B cell (primary cell): ENCODE data around the gene UBE2D1. TPM values are rescaled to one million over a fixed set of nuclear protein-coding genes. Genes with fewer than 3 reads are reported as not detected.
A peak's percentile ranks its signal among the peaks of the same experiment; 100 is the strongest.

Experiments
- ATAC-seq: fragments of 200-7000 bp; cut with Tn5 transposase; one replicate; pipeline ENCODE4 v1.10.0; 2021; ENCODE audit warnings: low read depth, mild to moderate bottlenecking, moderate number of reproducible peaks, moderate library complexity
- CTCF ChIA-PET: fragments of 350-600 bp; sonication (Branson Sonifier 250); formaldehyde crosslinking; loops from one replicate; lab custom pipeline; 2021; ENCODE audit warnings: antibody characterized with exemption, inconsistent platforms; lab: Charles Lee
- POLR2A ChIA-PET: fragments of 350-600 bp; sonication (Branson Sonifier 250); formaldehyde crosslinking; loops from one replicate; lab custom pipeline; 2021; ENCODE audit warnings: antibody characterized with exemption; lab: Charles Lee
- DNase-seq: peaks from one replicate; pipeline ENCODE4 v3.0.0; 2013
- H2AFZ ChIP-seq: 2 replicates; pipeline ENCODE4 v1.6.1; 2012; ENCODE audit warnings: mild to moderate bottlenecking, low read depth, low read length; ENCODE audit not compliant: insufficient read depth, poor library complexity, severe bottlenecking
- H3K27ac ChIP-seq, 2 donors: 1 replicate in 1 of 2; 2 replicates in 1 of 2; pipeline ENCODE4 v1.5.1; 2012 to 2013; ENCODE audit warnings: low read length in 2 of 2, mild to moderate bottlenecking in 2 of 2, moderate library complexity in 1 of 2
- H3K27me3 ChIP-seq, 4 experiments: fragments of 200-600 bp in 1 of 4; sonication (generic) in 1 of 4; replicated peaks in 1 of 4; 1 replicate in 2 of 4; 2 replicates in 2 of 4; pipeline versions ENCODE4 v1.6.1 to v1.7.0; 2013 to 2016; ENCODE audit warnings: low read length in 3 of 4, mild to moderate bottlenecking in 2 of 4, mixed read lengths in 1 of 4, moderate library complexity in 1 of 4; ENCODE audit not compliant: insufficient read depth in 4 of 4, control insufficient read depth in 3 of 4; ENCODE audit errors: control extremely low read depth in 1 of 4
- H3K36me3 ChIP-seq, 2 experiments: replicated peaks in 1 of 2; 1 replicate in 1 of 2; 2 replicates in 1 of 2; pipeline versions ENCODE4 v1.6.1 to v1.7.1; 2013; ENCODE audit warnings: low read length in 1 of 2; ENCODE audit not compliant: insufficient read depth in 2 of 2, control insufficient read depth in 1 of 2; ENCODE audit errors: control extremely low read depth in 1 of 2, extremely low read depth in 1 of 2
- H3K4me1 ChIP-seq, 2 donors: fragments of 200-600 bp in 1 of 2; sonication (generic) in 1 of 2; 1 replicate in 1 of 2; 2 replicates in 1 of 2; pipeline versions ENCODE4 v1.5.1 to v1.6.1; 2013 to 2017; ENCODE audit warnings: low read length in 2 of 2; ENCODE audit not compliant: control insufficient read depth in 2 of 2, insufficient read depth in 2 of 2
- H3K4me2 ChIP-seq: replicated peaks from 2 replicates; pipeline ENCODE3; 2012; ENCODE audit warnings: mild to moderate bottlenecking, low read depth, low read length; ENCODE audit not compliant: poor library complexity, severe bottlenecking
- H3K4me3 ChIP-seq, 5 experiments: fragments of 200-600 bp in 1 of 5; sonication (generic) in 1 of 5; 1 replicate in 3 of 5; 2 replicates in 2 of 5; pipeline versions ENCODE4 v1.5.1 to v1.7.0; 2011 to 2016; ENCODE audit warnings: low read length in 4 of 5, mild to moderate bottlenecking in 4 of 5, low read depth in 2 of 5, control low read depth in 1 of 5, moderate library complexity in 1 of 5; ENCODE audit not compliant: insufficient read depth in 1 of 5; ENCODE audit errors: control extremely low read depth in 1 of 5, extremely low read depth in 1 of 5
- H3K79me2 ChIP-seq: fragments of 200-600 bp; sonication (generic); one replicate; pipeline ENCODE4 v1.6.0; 2016; ENCODE audit warnings: low read length; ENCODE audit not compliant: control insufficient read depth, insufficient read depth
- H3K9ac ChIP-seq: fragments of 200-600 bp; sonication (generic); 2 replicates; pipeline ENCODE4 v1.6.1; 2017; ENCODE audit warnings: mild to moderate bottlenecking, low read length, moderate library complexity
- H3K9me3 ChIP-seq, 3 donors: one replicate each; pipeline versions ENCODE4 v1.6.1 to v1.7.1; 2013; ENCODE audit warnings: low read length in 2 of 3; ENCODE audit not compliant: control insufficient read depth in 2 of 3, insufficient read depth in 1 of 3; ENCODE audit errors: control extremely low read depth in 1 of 3
- H4K20me1 ChIP-seq: 2 replicates; pipeline ENCODE4 v1.6.0; 2012; ENCODE audit warnings: mild to moderate bottlenecking, low read length; ENCODE audit not compliant: insufficient read depth, control insufficient read depth, poor library complexity, severe bottlenecking
- H3K27ac Mint-ChIP-seq: one replicate; pipeline ENCODE4 v1.8.0; 2021; ENCODE audit warnings: mixed read lengths
- H3K27me3 Mint-ChIP-seq: one replicate; pipeline ENCODE4 v1.8.0; 2021; ENCODE audit warnings: mixed read lengths
- H3K4me1 Mint-ChIP-seq: one replicate; pipeline ENCODE4 v1.8.0; 2021; ENCODE audit warnings: mixed read lengths
- H3K4me3 Mint-ChIP-seq: one replicate; pipeline ENCODE4 v1.8.0; 2021; ENCODE audit warnings: mixed read lengths
- H3K9me3 Mint-ChIP-seq: one replicate; pipeline ENCODE4 v1.8.0; 2022; ENCODE audit warnings: mixed read lengths; ENCODE audit not compliant: insufficient read depth
- CTCF ChIP-seq: fragments of 200-600 bp; IDR thresholded peaks from one replicate; pipeline ENCODE4 v1.8.0; 2022; ENCODE audit warnings: antibody characterized with exemption, mild to moderate bottlenecking
- EZH2 ChIP-seq: IDR thresholded peaks from 2 replicates; pipeline ENCODE4 v1.6.1; 2012; ENCODE audit warnings: borderline replicate concordance, low read depth, mild to moderate bottlenecking, moderate library complexity, low read length; ENCODE audit not compliant: insufficient read depth, poor library complexity, severe bottlenecking
- WGBS: methylation state at CpG from one replicate; pipeline ENCODE4 v1.1.5; 2013; ENCODE audit warnings: missing lambda C conversion rate; ENCODE audit not compliant: insufficient coverage; 5-methylcytosine and 5-hydroxymethylcytosine counted together
- intact Hi-C: fragments of 100-400 bp; cut with micrococcal nuclease; formaldehyde crosslinking; loops from one replicate; pipeline ENCODE4 v1.10.0; 2022
- polyA minus RNA-seq: library from RNA; depleted of rRNA, polyadenylated mRNA; stranded (reverse); fragments of >200 nt; gene quantifications from 2 replicates; pipeline ENCODE4 v1.2.3, GENCODE V29; 2012
- polyA plus RNA-seq: library from polyadenylated mRNA; depleted of rRNA; stranded (reverse); fragments of >200 nt; gene quantifications from 2 replicates; pipeline ENCODE4 v1.2.3, GENCODE V29; 2012
- total RNA-seq, 2 donors: library from RNA; stranded (reverse); fragments of 120-200 nt in 1 of 2; gene quantifications; 1 replicate in 1 of 2; 2 replicates in 1 of 2; pipeline versions ENCODE4 v1.2.3 to v1.2.4, GENCODE V29; 2013 to 2022

Gene UBE2D1
- 12.6 and 13.5 TPM in 2 replicates for total RNA-seq
- total RNA-seq (2013): 13.0 TPM
- 8.5 and 15.9 TPM in 2 replicates for polyA plus RNA-seq
- 9.8 and 11.9 TPM in 2 replicates for polyA minus RNA-seq

DNA sequence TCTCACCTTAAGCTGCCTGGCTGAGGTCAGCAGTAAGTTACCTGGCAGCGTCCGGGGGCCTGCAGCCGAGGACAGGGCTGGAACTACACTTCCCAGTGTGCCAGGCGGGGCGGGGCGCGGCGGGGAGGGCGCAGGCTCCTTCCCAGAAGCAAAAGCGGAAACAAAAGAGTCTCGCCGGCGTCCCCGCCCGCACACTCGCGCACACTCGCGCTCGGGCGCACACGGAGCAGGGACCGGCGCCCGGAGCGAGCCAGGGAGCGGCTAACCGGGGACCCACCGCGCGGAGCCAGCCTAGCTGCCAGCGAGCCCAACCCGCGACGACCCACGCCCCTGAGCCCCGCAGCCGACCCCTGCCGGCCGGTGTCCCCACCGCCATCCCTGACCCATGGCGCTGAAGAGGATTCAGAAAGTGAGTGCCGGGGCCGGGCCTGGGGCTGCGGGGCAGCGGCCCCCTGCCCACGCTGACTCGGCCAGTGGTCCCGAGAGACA, at the start of gene UBE2D1:
Gene UBE2D1 (plus strand): TSS at position 190 of the 489 bp plus-strand sequence. CDS start 196 bp downstream, at position 386.
- Histone ChIP-seq H3K4me2 (peak within 1 kb of the TSS; percentile 88), H3K27me3 (no peaks in the 10 kb centered on the region), H3K9me3 (no peaks in the 10 kb centered on the region), H3K27ac (peak within 1 kb of the TSS; percentile 13 to 87), H3K79me2 (peaks cover 55% of the 10 kb centered on the region), H3K4me3 (peak within 1 kb of the TSS; percentile 77 to 96 (median 93)), H3K4me1 (peaks cover 13% of the 10 kb centered on the region in 2 donors), H3K36me3 (no peaks in the 10 kb centered on the region), H3K9ac (peak within 1 kb of the TSS; percentile 91), H4K20me1 (peaks cover 9% of the 10 kb centered on the region), H2AFZ (peak within 1 kb of the TSS; percentile 78)
- Mint-ChIP-seq H3K27me3 (no peaks in the 10 kb centered on the region), H3K4me1 (peaks cover 31% of the 10 kb centered on the region), H3K4me3 (peak within 1 kb of the TSS; percentile 96), H3K9me3 (no peaks in the 10 kb centered on the region), H3K27ac (peak within 1 kb of the TSS; percentile 91)
- intact Hi-C loops: loop anchor here (1.0 to 2.0 kb wide), 3 partner anchors 36 to 66 kb away; partner anchors contain the start of genes CISD1 and TFAM
- no peak for TF ChIP-seq EZH2
- TF ChIP-seq CTCF: no peak
- CTCF ChIA-PET: interaction anchor here (2.0 kb wide), 1 partner anchor 50 kb away, joined by 9 read pairs; the partner anchor contains the start of gene TFAM
- DNase-seq: peak; percentile 87
- peak; percentile 97 for ATAC-seq
- WGBS: under 1% methylated on average over 49 of the region's 49 CpGs
- POLR2A ChIA-PET: interaction anchor here (0.6 to 1.3 kb wide), 2 partner anchors 50 to 66 kb away, joined by 3 to 7 read pairs; partner anchors contain the start of genes CISD1 and TFAM

DNA sequence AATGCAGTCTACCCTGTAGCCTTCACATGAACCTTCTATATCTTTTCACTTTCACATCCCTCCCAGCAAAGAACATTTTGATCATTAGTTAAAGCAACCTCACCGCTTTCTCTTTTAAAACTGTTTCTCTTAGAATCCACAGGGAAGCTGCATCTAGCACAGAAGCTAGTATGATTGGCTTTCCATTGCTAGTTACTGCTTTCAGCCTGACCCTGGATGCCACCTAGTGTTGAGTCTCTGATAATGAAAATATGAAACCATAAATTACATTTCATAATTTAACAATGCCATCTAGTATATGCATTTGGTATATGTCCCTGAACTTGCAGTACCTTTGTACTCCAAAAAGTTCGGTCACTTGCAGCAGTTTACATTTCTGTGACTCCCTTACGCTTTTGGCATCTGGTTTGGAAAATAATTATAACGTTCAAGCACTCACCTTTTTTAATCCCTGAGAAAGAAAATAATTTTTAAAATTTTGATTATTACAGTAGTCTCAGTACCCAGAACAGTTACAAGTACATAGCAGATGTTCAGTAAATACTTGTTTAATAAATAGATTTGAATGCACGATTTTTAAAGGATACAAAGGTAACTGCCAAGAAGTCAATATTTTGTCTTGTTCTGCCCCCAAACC, 43.1 kb upstream of the UBE2D1 start:
- no peaks in the 10 kb centered on the region for H3K9me3 ChIP-seq
- H3K9ac ChIP-seq: no peak overlapping the region
- H3K4me3 ChIP-seq: no peak overlapping the region
- TF ChIP-seq EZH2: no peak
- peak; percentile 88 for TF ChIP-seq CTCF
- ChIA-PET POLR2A (no interaction called here), CTCF (interaction anchor here (1.0 to 9.0 kb wide), 21 partner anchors 8 to 137 kb away, joined by 3 to 407 read pairs (median 6); partner anchors contain the start of genes CISD1, IPMK and TFAM)
- H3K27me3 Mint-ChIP-seq: no peaks in the 10 kb centered on the region
- no peaks in the 10 kb centered on the region for H3K4me1 Mint-ChIP-seq
- peaks cover 0 to 2% of the 10 kb centered on the region in 2 experiments for H3K36me3 ChIP-seq
- ATAC-seq (peak; percentile 68), DNase-seq (peak; percentile 64)
- no peak overlapping the region for H3K27ac ChIP-seq
- H4K20me1 ChIP-seq: no peaks in the 10 kb centered on the region
- no peak overlapping the region for H2AFZ ChIP-seq
- H3K9me3 Mint-ChIP-seq: no peaks in the 10 kb centered on the region
- intact Hi-C loops: loop anchor here (1.0 to 10.0 kb wide), 3 partner anchors 93 to 493 kb away; partner anchors contain the start of gene TFAM
- no CpG with 5 or more reads among the region's 5 CpGs for WGBS
- H3K4me2 ChIP-seq: no peak overlapping the region
- H3K79me2 ChIP-seq: no peaks in the 10 kb centered on the region
- no peaks in the 10 kb centered on the region for H3K4me1 ChIP-seq
- H3K27ac Mint-ChIP-seq: no peak overlapping the region
- H3K27me3 ChIP-seq: no peaks in the 10 kb centered on the region
- no peak overlapping the region for H3K4me3 Mint-ChIP-seq
